HG03039 (cell line): Measurements from ENCODE around the gene VWA7.

Source experiments
- ATAC-seq: cut with Tn5 transposase; IDR thresholded peaks from one replicate; pipeline ENCODE4 v1.9.1; 2021; ENCODE audit warnings: mild to moderate bottlenecking, moderate library complexity; ENCODE audit not compliant: unreplicated experiment

The VWA7 gene

DNA sequence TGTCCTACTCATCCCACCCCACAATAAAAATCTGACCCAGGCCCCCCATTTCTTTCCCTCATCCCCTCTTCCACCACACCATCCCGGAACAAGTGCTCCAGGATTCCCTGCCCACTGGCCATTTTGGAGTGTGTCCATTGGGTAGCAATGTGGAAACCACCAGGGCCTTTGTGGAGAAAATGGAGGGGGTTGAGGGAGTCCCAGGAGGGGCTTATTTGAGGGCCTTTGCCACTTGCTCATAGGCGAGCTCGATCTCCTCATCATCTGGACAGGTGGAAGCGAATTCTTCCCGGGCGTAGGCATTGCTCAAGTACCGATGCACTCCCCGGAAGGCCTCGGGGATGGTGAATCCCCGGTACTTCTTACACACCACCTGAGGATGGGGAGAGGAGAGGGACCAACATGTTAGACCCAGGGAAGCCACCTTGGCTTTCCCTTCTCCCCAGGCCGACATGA is 46.5 kb downstream of the VWA7 start:
- no peak for ATAC-seq

DNA sequence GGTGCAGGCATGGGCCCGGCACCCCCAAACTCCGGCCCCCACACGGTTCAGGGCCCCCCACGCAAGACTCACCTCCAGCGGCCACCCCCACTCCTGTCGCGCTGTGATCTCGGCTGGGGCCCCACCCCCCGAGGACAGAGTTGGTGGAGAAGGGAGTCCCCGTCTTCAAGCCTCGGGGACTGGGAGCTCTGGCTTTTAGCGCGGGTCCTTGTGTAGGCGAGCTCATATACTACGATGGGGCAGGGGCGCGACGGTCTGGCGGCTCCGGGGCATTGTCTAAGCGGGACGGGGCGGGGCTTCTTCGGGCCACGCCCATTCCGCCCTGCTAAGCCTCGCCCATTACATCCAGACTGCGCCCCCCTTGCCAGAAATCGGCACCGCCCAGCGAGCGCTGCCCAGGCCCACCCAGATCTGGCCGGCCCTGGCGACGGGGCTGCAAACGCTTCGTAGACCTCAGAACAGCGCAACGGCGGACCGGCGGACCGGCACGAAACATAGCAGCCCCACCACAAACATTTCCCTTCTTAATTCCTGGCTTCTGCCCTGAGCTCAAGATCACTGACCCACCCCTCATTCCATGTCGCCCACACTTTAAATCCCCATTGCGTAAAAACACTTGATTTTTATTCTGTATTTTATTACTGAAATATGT is 47.0 kb downstream of the VWA7 start:
- peak; percentile 27 for ATAC-seq

DNA sequence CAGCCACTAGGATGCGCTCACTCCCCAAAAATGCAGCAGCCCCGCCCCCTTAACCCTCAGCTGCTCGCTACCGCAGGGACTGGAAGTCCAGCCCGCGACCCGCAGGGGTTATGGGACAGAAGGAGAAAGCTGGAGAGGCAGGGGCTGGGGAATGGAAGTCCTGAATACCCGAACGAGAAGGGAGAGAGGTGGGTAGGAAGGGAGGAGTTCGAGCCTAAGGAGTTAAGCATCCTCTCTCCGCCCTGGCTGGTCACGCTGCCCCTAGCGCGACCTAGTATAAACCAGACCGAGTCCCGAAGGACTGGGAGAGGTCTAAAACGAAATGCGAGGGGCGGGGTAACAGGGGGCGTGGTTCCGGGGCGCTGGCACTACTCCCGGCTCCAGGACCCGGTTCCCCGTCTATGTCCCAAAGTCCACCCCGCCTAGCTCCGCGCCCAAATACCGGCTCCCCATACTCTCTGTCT is 47.6 kb downstream of the VWA7 start:
- ATAC-seq = peak; percentile 52

DNA sequence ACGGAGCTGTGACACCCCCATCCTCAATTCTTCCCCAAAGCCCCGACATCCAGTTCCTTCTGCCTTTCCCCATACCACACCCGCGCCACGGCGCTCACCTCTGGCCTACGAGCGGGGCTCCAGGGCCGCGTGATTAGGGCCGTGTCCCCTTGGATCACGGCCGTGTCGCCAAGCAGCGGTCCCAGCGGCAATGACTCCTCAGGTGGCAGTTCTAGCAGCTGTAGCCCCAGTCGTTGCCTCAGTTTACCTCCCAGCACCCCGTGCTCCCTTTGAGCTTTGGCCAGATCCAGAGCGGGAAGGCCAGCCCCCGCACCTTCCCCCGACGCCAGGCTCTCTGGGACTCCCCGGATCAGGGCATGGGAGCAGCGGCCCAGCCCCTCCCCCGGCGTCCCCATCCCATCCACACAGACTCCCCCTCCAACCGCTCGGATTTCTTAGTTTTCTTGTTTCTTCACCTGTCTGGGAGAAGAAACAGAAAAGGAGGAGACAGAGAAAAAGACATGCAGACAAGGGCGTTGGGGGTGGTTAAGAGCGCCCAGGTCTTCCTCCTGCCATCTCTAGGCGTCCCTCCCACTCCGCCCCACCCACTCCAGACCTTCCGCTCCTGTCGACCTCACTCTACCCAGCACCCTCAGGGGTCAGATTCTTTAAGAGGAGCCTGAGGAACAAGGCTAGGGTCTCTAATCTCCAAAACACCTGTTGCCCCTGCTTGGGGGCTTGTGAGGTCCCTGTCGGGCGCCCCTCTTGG is 48.2 kb downstream of the VWA7 start, which contains the start of gene DDAH2:
Gene DDAH2 (minus strand): TSS at position 533 of the 748 bp plus-strand sequence. CDS start 138 bp downstream, at position 395.
- ATAC-seq = no peak

DNA sequence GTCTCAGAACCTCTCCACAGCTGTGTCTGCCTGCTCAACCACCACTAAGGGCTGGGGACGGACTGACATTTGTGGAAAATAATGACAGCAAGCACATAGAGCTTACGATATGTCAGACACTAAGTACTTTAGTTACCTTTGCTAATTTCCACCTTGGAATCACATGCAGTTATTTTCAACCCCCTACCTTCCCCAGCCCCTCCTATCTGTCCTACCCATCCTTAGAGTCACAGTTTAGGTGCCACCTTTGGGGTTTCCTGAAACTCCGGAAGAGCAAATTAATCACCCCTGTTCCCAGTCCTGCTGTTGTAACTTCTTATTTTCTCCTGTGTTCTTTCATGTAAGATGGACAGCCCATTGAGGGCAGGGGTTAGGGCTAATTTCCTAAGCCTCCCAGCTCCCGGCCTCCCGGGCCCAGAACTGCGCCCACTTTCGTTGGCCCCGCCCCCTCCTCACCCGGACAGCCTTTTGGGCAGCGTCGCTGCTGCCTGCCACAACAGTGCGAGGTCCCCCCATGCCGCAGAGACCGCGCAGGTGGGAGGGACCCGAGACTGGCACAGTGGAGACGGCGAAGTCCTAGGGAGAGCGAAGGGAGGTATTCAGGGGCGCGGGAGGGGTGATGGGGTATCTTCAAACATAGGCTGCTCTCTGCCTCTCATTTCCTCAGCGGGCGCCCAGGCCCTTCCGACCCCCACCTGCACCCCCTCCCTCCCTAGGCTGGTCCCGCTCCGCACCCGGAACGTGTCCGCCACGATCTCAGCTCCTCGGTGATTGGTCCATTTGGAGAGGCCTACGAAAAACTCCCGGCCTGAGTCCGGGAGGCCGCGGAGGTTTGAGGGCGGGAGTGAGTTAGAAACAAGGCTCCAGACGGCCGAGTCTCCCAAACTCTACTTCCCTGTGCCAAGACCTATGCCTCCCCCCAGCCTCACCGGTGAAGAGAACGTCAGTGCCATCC is 49.1 kb downstream of the VWA7 start:
- no peak for ATAC-seq

DNA sequence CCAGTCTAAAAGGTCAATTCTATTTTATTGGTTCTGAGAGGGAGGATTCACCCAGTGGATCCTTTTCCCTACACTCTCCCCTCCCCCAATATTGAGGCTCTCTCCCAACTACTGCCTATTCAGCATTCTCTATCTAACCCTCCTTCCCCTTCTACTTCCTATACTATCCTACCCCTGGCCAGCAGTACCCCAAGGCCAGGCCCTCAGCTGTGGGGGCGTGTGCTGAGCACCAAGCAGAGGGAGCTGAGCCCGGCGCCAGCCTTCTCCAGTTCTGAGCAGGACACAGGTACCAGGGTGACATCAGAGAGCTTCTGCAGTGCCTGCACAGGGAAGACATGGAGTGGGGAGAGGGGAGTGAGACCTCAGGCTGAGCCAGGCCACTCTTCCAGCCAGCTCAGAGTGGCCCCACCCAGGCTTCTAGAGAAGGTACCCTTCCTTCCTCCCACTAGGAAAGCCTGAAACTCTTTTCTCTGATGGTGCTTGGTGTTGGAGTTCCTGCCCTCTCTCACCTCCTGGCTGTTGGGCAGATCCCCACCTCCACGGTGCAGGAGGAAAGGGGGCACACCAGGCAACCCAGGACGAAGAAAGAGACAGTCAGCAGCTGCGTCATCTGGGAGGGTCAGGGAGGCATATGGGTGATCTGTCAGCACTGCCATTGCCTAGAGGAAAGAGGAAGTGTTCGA is 50.0 kb downstream of the VWA7 start:
- ATAC-seq = no peak

DNA sequence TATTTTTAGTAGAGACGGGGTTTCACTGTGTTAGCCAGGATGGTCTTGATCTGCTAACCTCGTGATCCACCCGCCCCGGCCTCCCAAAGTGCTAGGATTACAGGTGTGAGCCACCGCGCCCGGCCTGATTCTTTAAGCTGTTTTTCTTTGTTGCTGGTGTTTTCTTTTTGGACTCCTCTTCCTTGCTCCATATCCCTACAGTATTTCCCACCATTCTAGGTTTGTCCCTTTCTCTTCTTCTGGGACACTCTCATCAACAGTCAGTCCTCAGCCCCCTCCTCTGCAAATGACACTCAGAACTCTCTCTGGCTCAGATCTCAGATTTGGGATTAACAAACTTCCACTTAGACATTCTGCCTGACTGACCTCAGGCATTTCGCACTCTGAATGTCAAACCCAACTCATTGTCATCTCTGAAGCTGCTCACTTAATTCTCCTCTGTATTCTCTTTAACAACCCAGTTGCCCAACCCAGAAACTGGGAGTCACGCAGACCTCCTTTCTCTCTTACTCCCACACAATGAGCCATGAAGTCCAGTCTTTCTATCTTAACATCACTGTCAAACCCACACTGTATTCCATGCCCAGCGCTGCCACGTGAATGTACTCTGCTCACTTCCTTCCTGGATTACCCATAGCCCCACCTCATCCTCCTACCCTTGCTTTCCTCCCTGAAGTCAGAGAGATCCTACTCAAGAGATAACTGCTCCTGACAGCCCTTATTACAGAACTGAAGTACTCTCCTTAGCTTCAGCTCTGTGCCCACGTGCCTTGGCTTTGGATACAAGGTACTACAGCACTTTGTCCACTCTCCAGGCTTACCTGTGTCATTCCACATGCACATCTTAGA is 51.4 kb downstream of the VWA7 start:
- ATAC-seq = no peak

DNA sequence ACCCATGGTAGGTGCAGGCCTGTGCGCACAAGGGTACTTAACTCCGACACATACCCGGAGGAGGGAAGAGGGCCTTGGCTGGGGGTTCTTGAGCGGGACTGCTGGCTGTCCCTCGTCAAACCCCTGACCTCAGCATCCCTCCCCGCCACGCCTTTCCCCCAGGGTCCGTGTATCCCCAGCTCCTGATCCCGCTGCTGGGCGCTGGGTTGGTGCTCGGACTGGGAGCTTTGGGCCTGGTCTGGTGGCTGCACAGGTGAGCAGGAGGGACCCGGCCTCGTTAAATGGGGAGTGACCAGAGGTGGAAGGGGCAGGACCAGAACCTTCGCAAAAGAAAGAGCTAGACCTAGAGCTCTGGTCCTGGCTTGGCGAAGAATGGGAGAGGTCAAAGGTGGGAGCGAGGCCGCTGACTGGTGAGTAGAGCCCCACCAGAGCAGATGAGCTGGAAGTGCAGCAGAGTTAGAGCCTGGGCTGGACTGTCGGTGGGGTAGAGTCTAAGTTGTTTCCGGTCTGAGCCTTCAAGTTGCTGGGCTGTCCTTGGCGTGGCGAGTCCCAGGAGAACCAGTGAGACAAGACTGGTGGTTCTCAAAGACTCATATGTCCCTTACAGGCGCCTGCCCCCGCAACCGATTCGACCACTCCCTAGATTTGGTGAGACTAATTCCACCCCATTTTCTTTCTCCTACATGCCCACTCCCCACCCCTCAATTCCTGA is 53.0 kb downstream of the VWA7 start:
- no peak for ATAC-seq

DNA sequence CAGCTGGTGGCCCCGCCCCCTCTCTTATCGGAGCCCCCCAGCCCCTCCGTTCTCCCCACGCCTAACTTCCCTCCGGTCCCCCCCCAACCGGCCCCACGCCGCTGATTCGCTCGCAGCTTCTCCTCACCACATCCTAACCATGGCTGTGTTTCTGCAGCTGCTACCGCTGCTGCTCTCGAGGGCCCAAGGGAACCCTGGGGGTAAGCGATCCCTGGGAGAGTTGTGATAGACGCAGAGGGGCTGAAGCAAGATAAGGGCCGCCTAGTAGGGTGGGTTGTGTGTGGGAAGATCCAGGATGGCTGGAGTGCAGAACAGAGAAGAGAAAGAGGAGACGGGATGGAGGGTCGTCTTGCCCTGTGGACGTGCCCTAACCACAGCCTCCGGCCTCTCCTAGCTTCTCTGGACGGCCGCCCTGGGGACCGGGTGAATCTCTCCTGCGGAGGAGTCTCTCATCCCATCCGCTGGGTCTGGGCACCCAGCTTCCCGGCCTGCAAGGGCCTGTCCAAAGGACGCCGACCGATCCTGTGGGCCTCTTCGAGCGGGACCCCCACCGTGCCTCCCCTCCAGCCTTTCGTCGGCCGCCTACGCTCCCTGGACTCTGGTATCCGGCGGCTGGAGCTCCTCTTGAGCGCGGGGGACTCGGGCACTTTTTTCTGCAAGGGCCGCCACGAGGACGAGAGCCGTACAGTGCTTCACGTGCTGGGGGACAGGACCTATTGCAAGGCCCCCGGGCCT is 53.7 kb downstream of the VWA7 start, which contains the start of gene MPIG6B:
Gene MPIG6B (plus strand): TSS at position 129 of the 735 bp plus-strand sequence. CDS start 11 bp downstream, at position 140.
- no peak for ATAC-seq

DNA sequence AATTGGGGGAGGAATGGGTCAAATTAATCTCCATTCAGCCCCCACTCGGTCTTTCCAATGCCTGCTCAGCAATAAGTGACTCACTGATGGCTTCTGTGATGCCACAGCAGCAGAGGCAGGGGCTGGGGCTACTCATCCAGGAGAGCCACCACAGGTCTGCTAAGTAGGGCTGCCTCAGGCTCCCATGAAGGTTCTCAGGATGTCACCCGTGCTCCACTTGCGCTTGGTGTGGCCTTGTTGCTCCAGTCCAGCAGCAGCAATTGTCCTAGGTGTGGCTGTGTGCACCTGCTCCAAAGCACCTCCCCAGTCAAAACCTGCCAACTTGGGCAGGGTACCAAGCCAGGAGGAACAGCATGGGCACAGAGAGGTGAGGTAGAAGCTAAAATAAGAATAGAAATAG is 55.0 kb downstream of the VWA7 start:
- no peak for ATAC-seq

DNA sequence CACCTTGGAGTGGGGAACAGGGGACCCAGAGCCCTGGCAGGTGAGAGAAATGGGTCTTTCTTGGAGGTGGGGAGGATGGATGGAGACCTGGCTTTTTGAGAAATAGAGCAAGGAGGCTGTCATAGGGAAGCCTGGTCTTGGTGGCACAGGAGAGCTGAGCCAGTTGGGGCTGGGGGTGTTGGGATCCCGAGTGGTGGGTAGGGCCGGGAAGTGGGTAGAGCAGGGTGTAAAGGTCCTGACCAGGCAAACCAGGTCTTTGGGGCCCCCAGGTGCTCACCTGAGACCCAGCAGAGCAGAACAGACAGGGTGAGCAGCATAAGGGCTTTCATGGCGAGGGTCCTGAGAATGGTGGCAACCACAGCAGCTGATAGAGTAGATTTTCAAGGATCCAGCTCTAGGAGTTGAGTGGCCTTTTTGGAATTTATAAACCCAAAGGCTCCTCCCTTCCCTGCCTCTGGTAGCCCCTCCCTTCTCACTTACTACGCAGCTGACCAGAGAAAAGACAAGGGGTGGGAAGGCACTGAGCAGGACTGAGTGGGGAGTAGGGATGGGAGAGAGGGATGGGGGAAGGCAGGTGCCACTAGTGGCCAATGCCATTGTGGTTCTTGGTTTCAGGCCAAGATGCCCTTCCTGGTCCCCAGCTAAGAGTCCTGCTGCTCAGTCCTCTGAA is 55.6 kb downstream of the VWA7 start, which contains the start of gene LY6G6C:
Gene LY6G6C (minus strand): TSS at position 396 of the 670 bp plus-strand sequence. CDS start 67 bp downstream, at position 329.
- no peak for ATAC-seq

DNA sequence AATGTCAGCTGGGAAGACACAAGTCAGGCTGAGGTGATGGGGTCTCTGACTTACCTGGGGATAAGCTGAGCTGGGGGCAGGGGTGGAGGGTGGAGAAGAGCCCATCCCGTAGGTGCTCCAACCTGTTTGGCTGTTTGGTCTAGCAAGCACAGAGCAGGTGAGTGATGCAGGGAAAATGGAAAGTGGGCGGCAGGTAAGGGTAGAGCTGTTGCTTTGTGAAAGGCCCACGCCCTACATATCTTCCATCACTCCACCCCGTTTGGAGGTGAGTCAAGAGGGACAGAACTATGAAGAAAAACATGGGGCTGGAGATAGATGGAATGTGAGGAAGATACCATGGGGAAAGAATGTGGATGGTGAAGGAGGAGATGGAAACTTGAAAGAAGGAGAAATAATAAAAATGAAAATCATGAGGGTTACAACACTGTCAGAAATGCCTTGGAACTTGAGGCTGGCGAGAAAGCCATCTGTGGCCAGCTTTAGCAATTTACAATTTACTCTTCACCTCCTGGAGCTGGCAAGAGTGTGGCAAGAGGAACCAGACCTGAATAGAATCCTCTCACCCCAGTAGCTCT is 56.8 kb downstream of the VWA7 start:
- ATAC-seq = no peak

DNA sequence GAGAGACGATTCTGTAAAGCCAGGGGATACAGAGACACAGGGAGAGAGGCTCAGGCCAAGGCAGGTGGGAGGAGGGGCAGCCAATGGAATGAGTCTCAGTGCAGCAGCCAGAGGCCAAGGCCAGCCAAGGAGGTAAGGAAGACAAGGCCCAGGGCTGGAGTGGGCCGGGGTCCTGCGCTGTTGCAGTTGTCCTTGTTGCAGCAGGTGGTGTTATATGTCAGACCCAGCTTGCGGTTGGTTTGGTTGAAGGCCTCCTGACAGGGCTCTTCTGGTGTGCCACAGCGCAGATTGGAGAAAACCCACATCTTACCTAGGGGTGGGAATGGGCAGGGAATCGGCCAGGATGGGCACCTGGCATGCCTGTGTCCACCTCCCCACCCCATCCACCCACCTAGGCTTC is 58.1 kb downstream of the VWA7 start:
- ATAC-seq = no peak

DNA sequence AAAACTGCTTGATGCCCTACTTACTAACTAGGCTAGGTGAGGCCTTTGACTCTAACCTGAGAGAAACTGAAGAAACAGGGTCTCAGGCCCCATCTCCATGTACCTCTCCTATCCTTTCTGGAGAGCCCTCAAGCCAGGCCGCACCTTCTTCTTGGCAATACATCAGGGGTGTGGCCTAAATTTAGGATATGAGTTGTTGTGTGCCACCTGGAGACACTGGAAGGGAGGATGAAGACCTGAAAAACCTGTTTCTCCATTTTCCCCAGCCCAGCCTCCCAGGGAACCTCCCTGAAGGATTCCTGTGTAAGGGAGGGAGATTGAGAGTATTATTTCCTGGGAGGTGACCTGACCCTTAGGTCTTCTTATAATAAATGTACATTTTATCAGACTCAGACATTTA is 58.9 kb downstream of the VWA7 start:
- no peak for ATAC-seq

DNA sequence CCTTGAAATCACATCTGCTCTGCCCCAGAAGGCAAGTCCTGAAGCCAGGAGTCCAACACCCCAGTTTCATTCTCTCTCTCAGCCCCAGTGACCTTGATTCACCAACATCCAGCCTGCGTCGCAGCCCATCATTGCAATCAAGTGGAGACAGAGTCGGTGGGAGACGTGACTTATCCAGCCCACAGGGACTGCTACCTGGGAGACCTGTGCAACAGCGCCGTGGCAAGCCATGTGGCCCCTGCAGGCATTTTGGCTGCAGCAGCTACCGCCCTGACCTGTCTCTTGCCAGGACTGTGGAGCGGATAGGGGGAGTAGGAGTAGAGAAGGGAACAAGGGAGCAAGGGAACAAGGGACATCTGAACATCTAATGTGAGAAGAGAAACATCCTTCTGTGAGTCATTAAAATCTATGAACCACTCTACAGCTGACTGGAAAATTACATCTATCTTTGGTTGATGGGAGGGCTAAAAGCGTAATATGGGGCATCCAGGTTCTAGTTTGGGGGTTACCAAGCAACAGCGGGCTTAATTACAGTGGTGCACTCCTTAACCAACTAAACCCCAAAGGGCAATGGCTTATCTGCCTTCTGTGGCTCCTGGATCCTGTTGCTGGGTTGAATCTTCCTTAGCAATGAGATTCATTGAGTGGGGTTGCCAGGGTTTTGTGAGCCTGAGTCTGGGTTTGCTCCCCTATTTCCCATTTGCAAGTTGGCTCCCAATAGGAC is 59.5 kb downstream of the VWA7 start:
- no peak for ATAC-seq
